Measurements from ENCODE around the gene EBF4.
"Not testable (repeated sequence)": the region's sequence is repeated elsewhere in the genome, so short reads cannot be mapped to it uniquely, and the experiment has no call there.

EBF4 gene

GRCh38 chr20:2797136-2797983 is 104.8 kb downstream of the EBF4 start:
- DNase-seq: no peak

- no peak for DNase-seq
Observed at GRCh38 chr20:2798095-2798805, 105.7 kb downstream of the EBF4 start.

- DNase-seq: no peak
Observed at GRCh38 chr20:2798814-2799213, 106.2 kb downstream of the EBF4 start.

GRCh38 chr20:2799271-2799670 is 106.7 kb downstream of the EBF4 start:
- DNase-seq: no peak

DNA sequence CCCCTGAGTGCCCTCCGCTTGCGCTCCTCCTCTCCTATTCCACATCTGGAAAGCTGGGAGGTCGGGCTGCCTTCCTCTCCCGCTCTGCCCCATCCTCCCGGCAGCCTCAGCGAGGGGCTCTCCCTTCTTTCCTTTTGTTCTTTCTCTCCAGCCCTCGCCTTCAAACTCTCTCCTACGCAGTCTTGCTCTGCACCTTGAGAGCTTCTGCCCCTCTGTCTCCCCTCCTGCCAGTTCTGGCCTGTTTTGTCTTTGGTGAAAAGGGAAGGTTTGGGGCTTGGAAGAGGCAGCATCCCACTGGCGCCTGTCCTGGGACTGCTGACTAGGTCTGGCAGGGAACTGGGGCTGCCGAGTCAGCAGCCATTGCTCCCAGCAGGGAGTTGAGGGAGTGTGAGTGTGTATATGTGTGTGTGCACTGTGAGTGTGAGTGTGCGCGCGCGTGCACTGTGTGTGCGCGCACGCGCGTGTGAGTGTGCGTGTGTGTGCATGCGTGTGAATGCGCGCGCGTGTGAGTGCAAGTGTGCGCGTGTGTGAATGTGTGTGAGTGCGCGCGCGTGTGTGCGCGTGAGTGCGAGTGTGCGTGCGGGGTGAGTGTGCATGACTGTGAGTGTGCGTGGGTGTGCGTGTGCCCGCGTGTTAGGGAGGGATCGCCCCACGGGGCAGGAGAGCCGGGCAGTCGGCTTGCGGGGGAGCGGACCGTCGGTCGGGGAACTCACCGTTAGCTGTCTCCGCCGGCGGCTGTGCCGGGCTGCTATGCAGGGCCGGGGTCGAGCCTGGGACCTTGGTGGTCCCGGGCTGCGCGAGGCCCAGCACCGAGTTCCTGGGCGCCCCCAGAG is 107.3 kb downstream of the EBF4 start:
- DNase-seq: no peak

DNA sequence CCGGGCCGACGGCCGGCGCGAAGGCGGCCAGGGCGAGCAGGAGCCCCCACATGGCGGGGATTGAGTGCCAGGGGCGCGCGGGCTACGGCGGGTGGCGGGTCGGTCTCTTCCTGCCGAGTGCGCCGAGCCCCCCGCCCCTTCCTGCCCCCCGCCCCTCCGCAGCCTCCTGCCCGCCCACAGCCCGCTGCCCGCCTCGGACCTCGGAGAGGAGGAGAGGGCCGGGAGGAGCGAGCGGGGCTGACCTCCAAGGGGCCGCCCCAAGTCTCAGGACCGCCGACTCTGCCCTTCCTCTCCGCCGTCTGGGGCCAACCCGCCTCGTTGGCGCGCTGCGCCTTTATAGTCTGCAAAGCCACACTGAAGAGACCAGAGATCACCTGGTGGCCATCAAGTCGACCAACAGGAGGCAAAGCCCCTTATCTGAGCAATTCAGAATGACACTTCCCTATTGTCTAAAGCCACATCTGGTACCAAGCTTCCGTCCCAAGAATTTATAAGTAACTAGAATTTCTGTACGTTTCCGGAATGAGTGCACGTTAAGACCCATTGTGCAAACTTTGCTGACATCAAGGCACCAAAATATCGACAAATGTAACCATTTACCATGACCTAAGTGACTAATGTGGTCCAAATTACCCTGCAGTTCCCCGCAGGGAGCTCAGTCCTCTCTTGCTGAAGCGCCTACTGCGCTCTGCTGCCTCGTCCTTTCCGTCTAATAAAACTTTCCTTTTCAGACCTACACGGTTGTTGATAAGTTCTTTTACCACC is 108.1 kb downstream of the EBF4 start, which contains the start of gene CPXM1:
Gene CPXM1, minus strand, starts transcription at position 107 of the 765 bp plus-strand sequence. Its CDS starts 55 bp downstream, at position 52.
- DNase-seq: no peak

GRCh38 chr20:2801286-2801728 is 108.7 kb downstream of the EBF4 start:
- DNase-seq: no peak

- no peak for DNase-seq
Observed at GRCh38 chr20:2804041-2804828, 111.7 kb downstream of the EBF4 start.

- DNase-seq: no peak
Observed at GRCh38 chr20:2804852-2805688, 112.5 kb downstream of the EBF4 start.

GRCh38 chr20:2805689-2806350 is 113.2 kb downstream of the EBF4 start:
- DNase-seq: no peak

DNA sequence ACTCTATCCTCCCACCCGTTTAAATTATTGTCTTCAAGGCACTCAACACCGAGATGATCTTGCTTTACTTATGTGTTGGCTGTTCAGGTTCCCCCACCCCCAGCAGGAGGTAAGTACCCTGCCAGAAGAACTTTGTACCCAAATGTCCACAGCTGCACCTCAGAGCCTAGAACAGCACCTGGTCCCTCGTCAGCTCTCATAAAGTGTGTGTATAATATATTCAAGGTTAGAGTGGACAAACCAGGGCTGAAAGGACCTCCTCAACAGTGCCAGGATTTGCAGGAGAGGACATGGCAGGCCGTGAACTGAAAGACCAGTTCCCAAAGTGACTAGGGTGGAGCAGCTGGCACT is 113.7 kb downstream of the EBF4 start:
- no peak for DNase-seq

GRCh38 chr20:2807019-2807418 is 114.4 kb downstream of the EBF4 start:
- no peak for DNase-seq

DNA sequence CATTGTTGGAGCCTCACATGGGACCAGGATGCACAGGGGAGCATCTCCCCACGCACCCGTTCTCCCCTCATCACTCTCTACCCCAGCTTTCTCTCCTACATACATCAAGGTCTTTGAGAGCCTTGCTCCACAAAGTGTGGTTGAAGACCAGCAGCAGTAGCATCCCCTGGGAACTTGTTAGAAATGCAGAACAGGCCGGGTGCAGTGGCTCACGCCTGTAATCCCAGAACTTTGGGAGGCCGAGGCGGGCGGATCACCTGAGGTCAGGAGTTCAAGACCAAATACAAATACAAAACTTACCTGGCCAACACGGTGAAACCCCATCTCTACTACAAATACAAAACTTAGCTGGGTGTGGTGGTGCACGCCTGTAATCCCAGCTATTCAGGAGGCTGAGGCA is 115.3 kb downstream of the EBF4 start:
- not testable (repeated sequence) for DNase-seq

DNA sequence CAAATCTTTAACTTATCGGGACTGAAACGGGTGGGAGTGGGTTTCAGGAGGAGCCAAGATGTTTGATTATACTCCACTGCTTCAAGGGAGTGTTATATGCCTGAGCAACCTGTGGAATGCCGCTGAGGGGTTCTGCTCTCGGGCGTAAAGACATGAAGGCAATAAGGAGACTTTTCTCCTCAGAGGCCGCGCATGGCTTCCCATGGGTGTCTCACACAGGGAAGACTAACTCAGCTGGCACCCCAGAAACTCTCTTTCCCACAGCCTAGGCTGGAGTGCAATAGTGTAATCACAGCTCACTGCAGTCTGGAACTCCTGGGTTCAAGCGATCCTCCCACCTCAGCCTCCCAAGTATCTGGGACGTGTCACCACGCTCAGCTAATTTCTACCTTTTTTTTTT is 117.1 kb downstream of the EBF4 start:
- no peak for DNase-seq
